ENCODE data around the gene SLC6A8.
"Not testable (repeated sequence)": the region's sequence is repeated elsewhere in the genome, so short reads cannot be mapped to it uniquely, and the experiment has no call there.

SLC6A8 gene

DNA sequence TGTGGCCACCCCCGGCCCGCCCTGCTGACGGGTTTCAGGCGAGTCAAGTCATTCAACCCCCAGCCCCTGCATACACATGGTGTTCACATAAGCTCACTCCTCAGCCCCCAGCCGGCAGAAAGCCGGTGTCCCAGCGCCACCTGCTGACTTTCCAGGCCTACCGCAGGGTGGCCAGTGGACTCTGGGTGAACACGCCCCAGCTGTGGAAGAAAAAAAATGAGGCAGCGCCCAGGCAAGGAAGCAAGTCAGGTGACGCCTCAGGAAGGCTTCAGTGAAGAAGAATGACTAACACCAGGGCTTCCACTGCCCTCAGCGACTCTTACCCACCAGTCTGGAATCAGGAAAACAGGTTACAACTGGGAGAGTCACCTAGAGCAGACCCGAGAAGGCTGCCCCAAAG, 20.7 kb downstream of the SLC6A8 start:
- peak; percentile 94 for DNase-seq (ENCODE audit: low spot score)

DNA sequence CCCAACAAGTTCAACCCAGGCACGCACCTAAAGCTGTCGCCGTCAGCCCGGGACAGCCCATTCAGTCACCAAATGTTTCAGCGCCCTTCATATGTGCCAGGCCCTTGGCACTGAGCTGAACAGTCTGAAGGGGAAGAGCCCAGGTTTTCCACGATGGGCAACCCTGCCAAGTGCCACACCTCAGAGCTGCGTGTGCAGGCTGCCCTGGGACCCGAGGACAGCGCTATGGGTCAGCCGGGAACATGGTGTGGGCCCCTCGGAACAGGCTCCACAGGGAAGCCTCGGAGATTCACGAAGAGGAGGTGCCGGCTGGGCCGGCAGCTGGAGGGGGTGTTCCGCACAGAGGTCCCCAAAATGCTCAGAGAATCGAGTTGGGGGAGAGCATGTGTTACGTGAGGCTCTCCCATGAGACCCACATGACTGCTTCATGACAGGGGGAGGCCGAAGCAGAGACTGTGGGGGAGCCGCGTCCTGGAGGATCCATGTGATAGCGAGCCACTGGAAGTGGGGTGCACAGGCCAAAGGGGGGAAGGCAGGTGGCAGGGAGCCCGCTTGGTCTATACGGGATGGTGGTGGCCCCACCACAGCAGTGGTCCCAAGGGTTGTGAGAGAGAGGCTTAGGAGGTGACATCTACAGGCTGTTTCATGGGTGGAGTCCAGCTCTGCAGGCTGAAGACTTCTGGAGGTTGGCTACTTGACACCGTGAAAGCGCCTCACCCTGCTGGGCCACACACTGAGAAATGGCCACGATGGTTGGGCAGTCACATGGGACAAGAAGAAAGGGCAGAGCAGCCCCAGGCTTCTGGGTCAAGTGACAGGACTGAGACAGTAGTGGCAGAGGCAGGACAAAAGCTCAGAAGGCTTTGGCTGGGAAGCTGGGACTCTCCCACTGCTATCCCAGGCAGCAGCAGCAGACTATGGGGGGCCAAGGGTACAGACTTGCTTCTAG, 22.3 kb downstream of the SLC6A8 start:
- DNase-seq (ENCODE audit: low spot score): no peak

DNA sequence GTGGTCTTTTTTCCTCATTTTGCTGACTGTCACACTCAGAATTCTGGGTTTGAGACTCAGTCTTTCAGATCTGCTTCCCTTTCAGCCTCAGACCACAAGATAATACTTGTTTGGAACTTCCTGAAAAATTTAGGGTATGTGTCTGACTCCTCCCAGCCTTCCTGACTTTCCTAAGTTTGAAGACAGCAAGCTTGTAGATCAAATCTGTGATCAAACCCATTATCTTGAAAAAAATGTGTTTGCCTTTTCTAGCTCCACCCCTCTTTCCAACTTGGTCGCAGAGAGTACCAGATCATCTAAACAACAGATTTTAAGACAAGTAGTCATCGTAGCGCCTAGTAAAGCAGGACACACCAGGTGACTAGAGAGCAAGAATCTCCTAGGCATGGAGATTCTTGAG, 26.5 kb downstream of the SLC6A8 start:
- no peak for DNase-seq (ENCODE audit: low spot score)

DNA sequence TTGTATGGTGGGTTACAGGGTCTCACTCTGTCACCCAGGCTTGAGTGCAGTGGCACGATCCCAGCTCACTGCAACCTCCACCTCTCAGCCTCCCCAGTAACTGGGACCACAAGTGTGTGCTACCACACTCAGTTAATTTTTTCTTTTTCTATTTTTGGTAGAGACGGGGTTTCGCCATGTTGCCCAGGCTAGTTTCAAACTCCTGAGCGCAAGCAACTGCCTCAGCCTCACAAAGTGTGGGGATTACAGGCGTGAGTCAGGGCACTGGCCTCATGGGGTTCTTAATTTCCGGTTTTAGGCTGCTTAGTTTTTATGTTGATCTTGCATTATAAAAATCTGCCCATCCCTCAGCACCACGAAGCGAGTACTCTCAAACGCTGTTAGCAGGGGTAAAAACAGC, 29.7 kb downstream of the SLC6A8 start:
- DNase-seq (ENCODE audit: low spot score): no peak

DNA sequence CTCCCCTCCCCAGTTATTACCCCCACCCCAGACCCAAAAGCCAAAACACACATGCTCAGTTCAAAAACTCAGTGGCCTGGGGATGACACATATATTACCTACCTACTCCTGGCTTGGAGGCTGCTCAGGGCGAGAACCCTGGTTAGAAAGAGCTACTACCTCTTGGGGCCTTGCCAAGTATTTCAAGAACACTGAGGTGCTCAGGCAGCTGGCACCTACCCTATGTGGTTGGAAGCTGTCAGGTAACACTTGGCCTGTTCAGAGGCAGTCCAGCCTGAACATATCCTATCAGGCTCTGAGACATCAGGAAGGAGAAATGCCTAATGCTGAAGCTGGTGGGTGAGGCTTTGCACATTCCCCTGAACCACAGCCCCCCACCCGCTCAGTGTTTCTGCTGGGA, 31.5 kb downstream of the SLC6A8 start:
- peak; percentile 6 for DNase-seq (ENCODE audit: low spot score)

DNA sequence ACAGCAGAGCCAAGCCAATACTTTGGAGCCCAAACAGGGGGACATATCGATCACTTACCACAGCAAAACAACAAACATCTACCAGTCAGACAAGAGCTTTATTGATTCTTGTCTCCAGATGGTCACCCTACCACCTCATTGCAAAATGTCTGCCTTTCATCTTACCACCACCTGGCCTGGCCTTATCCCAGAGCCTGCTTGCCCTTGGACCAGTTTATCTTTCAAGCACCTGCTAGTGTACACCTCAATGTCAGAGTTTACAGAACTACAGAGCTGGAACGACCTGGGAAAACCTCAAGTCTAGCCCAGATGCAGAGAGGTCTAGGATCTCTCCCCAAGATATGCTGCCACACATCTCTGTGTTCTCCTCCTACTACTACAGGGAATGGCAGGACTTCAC, 32.0 kb downstream of the SLC6A8 start:
- no peak for DNase-seq (ENCODE audit: low spot score)

DNA sequence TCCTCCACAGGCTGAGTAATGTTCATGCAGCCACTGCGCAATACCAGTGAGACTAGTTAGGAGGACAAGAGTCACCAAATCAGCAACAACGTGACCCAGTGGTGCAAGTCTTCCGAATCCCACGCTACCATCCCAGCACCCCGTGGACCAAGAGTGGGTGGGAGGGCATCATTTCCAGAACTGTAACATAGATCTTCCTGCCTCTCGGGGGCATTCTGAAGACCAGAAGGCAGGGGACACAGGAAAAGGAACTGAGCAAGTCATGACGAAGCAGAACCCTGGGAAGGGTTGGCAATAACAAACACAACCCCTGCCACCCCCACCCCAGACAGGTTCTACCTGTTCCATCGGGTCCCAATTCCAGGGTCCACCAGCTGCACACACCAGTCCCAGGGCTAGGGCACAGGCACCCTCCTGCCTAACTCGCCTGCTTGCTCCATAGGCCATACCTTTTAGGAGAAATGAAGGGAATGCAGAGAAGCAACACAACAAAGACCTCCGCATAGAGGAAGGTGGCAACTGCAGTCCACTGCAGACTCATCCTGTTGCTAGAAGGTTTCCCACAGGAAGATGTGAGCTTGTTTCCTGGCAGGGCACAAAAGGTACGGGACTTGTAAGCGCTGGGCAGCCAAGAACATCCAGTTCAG, 35.1 kb downstream of the SLC6A8 start:
- no peak for DNase-seq (ENCODE audit: low spot score)

DNA sequence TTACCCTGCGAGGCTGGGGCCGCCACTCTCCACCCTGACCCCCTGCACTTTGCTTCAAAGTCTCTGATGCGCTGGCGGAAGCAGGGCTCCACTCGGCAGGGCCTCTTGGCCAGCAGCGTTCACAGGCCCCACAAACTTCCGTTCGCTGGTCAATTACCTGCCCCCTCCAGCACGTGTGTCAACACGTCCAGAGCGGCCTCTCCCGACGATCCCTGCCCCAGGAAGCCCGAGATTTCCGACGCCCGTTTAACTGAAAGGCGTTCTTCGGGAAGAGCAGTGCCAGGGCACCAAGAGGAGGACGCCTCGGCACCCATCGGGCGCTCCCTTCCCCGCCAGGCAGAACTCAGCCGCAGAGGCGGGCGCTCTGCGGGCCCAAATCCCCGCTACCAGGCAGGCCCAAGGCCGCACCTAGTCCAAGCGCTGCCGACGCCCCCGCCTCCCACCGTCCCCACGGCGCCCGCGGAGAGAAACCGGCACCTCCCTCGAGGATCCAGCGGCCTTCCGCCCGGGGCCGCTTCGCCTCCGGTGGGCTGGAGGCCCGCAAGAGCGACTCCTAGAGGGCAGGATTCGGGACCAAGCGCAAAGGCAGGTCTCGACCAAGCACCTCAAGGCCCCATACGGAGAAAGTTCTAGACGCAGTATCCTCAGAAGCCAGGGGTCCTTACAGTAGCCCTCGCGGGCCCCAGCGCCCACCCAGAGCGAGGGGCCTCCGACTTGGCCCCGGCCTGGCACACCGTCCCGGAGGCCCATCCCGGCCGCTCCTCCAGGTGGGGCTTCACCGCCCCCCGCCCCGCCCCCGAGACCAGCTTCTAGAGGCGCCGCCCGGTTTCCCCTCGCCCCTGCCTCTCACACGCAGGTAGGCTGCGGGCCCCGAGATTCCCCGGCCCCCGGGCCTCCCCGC, 35.9 kb downstream of the SLC6A8 start:
- peak; percentile 49 for DNase-seq (ENCODE audit: low spot score)

DNA sequence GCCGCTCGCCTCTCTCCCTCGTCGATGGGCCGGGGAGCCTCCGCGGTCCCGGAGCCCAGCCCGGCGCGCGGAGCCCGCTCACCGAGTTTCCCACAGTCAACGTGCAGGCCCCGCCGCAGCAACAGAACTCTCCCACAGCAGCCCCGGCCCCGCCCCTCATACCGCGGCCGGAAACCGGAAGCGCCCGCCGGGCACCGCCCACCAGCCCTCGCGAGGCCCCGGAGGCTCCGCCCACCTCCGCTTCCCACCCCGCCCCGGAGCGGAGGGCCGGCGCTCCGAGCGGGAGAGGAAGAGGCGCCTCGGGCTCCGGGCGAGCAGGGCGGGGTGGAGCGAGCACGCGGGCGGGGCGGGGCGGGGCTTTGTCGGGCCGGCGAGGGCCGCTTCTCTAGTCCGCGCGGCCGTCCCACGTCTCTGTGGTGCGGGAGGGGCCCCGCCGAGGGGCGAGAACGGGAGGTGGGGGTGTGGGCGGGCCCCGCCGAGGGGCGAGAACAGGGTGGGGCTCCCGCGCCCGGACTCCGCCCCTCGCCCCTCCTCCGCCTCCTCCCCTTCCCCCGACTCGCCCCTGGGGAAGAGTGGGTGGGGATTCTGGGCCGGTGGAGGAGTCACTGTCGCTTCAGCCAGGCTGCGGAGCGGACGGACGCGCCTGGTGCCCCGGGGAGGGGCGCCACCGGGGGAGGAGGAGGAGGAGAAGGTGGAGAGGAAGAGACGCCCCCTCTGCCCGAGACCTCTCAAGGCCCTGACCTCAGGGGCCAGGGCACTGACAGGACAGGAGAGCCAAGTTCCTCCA, 36.7 kb downstream of the SLC6A8 start, which contains the start of the genes ABCD1 and BCAP31:
TSS of gene ABCD1 (plus strand) at position 605 of the 787 bp plus-strand sequence. CDS start 411 bp downstream, outside the sequence.
TSS of gene BCAP31 (minus strand) at position 136 of the 787 bp plus-strand sequence. CDS start 1,143 bp downstream, outside the sequence.
- DNase-seq (ENCODE audit: low spot score): peak; percentile 87

DNA sequence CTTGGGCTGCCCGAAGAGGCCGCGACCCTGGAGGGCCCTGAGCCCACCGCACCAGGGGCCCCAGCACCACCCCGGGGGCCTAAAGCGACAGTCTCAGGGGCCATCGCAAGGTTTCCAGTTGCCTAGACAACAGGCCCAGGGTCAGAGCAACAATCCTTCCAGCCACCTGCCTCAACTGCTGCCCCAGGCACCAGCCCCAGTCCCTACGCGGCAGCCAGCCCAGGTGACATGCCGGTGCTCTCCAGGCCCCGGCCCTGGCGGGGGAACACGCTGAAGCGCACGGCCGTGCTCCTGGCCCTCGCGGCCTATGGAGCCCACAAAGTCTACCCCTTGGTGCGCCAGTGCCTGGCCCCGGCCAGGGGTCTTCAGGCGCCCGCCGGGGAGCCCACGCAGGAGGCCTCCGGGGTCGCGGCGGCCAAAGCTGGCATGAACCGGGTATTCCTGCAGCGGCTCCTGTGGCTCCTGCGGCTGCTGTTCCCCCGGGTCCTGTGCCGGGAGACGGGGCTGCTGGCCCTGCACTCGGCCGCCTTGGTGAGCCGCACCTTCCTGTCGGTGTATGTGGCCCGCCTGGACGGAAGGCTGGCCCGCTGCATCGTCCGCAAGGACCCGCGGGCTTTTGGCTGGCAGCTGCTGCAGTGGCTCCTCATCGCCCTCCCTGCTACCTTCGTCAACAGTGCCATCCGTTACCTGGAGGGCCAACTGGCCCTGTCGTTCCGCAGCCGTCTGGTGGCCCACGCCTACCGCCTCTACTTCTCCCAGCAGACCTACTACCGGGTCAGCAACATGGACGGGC, 37.5 kb downstream of the SLC6A8 start:
- no peak for DNase-seq (ENCODE audit: low spot score)

DNA sequence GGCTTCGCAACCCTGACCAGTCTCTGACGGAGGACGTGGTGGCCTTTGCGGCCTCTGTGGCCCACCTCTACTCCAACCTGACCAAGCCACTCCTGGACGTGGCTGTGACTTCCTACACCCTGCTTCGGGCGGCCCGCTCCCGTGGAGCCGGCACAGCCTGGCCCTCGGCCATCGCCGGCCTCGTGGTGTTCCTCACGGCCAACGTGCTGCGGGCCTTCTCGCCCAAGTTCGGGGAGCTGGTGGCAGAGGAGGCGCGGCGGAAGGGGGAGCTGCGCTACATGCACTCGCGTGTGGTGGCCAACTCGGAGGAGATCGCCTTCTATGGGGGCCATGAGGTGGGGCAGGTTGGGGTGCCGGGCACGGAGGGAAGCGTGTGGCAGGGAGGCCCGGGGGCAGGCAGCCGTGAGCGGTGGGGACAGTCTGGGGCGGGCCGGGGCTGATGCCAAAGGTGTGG, 38.1 kb downstream of the SLC6A8 start:
- DNase-seq (ENCODE audit: low spot score): no peak

DNA sequence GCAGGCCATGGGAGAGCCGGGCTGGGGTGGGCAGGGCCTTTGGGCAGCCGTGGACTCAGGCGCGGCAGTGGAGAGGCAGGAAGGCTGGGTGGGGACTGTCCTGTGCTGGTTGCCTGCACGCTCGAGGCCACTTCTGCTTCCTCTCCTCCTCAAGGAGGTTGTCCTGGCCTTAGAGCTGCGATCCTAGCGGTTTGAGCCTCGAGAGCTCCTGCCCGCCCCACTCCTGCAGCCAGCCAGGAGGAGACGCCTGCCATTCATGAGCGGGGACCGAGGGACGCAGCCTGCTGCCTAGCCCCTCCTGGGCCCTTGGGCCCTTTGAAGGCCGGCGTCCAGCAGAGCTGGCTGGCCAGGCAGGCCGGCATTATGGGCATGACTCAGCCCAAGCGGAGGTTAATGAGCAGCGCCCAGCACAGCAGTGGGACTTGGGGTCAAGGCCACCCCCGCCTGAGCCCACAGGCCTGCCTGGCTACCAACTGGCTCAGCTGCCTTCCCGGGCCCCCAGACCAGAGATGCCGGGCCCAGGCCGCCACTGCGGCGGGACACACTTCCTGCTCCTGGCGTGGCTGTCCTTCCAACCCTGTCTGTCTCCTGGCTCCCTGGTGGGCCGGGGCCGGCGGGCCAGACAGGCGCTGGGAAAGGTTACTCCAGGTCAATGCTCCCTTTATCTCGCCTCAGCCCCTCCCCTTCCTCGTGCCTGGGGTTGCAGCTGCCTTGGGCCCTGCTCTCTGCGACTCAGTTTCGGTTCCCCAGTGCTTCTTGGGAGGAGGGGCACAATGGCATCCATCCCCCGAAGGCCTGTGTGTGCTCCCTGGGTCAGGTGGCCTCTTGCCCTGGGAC, 38.8 kb downstream of the SLC6A8 start:
- peak; percentile 49 for DNase-seq (ENCODE audit: low spot score)

DNA sequence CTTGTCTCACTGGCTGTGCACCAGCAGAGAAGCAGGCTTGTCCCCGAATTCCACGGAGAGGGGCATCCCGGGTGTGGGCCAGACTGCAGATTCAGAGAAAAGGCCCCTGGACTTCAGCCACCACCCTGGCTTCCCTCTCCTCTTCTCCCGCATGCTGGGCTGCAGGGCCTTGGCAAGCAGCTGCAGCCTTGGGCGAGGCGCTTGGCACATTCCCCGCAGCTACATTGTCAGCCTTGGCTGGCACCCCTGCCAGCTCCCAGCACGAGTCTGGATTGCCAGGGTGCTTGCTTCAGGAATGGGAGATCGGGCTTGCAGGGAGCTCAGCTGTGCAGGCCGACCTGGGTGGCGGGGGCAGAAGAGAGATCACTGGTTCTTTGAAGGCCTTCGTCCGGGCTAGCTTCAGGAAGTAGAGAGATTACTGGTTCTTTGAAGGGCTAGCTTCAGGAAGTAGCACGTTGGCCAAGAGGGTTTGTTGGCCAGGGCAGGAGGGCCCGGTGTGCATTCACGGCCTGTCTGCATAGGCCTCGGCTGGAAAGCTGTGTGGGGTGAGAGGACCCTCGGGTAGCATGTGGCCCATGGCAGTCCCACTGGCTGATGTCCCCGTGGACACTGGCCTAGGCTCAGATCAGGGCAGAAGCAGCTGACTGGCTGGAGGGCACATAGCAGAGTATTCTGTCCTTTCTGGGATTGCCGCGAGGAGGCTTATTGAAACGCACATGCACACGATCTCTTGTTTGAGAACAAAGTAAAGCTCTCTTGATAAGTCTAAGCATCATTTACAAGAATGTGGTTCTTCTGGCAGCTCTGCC, 39.6 kb downstream of the SLC6A8 start:
- peak; percentile 12 for DNase-seq (ENCODE audit: low spot score)

DNA sequence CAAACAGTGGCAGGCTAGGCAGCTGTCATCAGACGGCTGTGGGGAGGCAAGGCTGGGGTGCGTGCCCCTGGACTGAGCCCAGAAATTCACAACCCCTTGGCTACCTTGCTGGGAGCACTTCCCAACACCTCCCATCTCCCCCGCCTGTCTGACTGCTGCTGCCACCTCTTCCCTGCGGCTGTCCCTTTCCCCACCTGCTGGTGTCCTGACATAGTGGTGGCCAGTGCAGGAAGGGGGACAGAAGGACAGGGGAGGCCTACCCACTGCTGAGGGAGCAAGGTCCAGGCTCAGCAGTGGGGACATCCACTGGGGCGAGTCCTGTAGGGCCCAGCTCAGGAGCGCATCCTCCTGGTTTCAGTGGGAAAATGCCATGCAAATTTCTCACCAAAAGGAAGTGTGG, 40.4 kb downstream of the SLC6A8 start:
- DNase-seq (ENCODE audit: low spot score): no peak

DNA sequence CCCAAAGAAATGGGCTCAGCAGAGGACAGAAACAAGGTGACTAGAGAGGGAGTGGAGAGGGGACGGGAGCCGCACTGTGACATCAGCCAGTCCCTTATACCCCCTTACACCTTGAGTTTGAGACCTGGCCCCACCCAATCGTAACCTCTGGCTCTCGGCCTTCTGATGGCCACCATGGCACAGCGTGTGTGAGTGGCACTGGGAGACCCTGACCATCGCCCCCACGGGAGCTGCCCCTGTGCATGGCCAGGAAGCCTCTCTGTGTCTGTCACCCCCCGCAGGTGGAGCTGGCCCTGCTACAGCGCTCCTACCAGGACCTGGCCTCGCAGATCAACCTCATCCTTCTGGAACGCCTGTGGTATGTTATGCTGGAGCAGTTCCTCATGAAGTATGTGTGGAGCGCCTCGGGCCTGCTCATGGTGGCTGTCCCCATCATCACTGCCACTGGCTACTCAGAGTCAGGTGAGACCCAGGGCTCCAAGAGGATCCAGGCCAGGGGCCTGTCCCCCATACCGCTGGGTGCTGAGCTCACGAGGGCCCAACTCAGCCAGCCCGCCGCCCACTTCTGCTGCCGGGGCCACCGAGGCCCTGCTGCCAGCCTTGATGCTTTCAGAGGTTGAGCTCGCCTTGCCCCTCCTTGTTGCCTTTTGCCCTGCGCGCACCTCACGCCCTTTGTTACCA, 41.4 kb downstream of the SLC6A8 start:
- no peak for DNase-seq (ENCODE audit: low spot score)

DNA sequence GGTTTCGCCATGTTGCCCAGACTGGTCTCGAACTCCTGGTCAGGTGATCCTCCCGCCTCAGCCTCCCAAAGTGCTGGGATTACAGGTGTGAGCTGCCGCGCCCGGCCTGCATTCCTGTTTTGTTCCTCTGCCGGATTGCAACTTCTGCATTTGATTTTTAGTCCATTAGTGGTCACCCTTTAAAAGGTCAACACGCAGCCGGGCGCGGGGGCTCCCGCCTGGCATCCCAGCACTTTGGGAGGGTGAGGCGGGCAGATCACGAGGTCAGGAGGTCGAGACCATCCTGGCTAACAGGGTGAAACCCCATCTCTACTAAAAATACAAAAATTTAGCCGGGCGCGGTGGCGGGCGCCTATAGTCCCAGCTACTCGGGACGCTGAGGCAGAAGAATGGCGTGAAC, 42.4 kb downstream of the SLC6A8 start:
- not testable (repeated sequence) for DNase-seq (ENCODE audit: low spot score)

DNA sequence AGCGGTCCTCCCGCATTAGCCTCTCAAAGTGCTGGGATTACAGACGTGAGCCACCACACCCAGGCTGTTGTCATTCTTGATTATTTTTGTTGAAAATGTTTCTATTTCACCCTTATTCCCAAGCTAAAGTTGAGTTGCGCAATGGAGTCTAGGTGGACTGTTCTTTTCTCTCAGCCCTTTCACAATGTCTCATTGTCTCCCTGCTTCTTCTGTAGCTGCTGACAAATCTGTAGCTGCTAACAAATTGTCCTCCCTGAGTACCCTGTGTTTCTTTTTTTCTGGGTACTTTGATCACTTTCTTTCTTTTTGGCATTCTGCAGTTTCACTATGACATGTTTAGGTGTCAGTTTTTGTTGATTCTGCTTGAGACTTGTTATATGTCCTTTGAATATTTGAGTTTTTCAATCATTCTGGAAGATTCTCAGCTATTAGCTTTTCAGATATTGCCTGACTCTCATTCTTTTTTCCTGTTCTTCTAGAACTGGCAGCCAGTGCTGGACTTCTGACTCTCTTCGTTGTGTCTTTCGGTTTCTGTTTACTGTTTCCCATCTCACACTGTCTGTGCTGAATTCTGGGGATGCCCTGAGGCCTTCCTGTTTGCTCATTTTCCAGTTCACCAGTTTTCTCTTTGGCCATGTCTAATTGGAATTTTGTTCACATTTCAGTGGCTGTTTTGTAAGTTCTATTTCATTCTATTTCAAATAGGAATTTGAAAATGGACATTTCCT, 43.6 kb downstream of the SLC6A8 start:
- DNase-seq (ENCODE audit: low spot score): no peak
